ENCODE data around the gene CTDSPL2.

The CTDSPL2 gene

GRCh38 chr15:44492672-44493071, 65.2 kb downstream of the CTDSPL2 start:
- TF ChIP-seq, protein P1, sequence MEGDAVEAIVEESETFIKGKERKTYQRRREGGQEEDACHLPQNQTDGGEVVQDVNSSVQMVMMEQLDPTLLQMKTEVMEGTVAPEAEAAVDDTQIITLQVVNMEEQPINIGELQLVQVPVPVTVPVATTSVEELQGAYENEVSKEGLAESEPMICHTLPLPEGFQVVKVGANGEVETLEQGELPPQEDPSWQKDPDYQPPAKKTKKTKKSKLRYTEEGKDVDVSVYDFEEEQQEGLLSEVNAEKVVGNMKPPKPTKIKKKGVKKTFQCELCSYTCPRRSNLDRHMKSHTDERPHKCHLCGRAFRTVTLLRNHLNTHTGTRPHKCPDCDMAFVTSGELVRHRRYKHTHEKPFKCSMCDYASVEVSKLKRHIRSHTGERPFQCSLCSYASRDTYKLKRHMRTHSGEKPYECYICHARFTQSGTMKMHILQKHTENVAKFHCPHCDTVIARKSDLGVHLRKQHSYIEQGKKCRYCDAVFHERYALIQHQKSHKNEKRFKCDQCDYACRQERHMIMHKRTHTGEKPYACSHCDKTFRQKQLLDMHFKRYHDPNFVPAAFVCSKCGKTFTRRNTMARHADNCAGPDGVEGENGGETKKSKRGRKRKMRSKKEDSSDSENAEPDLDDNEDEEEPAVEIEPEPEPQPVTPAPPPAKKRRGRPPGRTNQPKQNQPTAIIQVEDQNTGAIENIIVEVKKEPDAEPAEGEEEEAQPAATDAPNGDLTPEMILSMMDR (conservative IDR thresholded peaks at IDR 0.05; ENCODE audit: low read length): no peak
- TF ChIP-seq EZH2phosphoT487 (IDR thresholded peaks at IDR 0.05; ENCODE audit: borderline replicate concordance): no peak
- Histone ChIP-seq H3K9me3 (ENCODE audit: insufficient read depth, low read depth, low read length) (no peaks in the 10 kb centered on the region), H4K20me1 (ENCODE audit: insufficient read depth, low read length, poor library complexity, severe bottlenecking) (no peaks in the 10 kb centered on the region), H3F3A (ENCODE audit: low read depth) (no peaks in the 10 kb centered on the region), H3K4me3 (ENCODE audit: low read length, poor library complexity, severe bottlenecking) (no peak overlapping the region), H3K4me1 (ENCODE audit: insufficient read depth, low read length, poor library complexity, severe bottlenecking) (no peaks in the 10 kb centered on the region), H3K79me2 (ENCODE audit: insufficient read depth, low read length) (no peaks in the 10 kb centered on the region), H2AFZ (ENCODE audit: low read length) (no peak overlapping the region), H3K9me2 (replicated peaks; ENCODE audit: low read depth, low read length) (no peaks in the 10 kb centered on the region), H3K36me3 (ENCODE audit: insufficient read depth, low read length) (peaks cover 85% of the 10 kb centered on the region; the same call in 1 of the 2 replicates), H3K4me2 (ENCODE audit: low read depth, low read length, poor library complexity, severe bottlenecking) (no peak overlapping the region), H3K27me3 (ENCODE audit: insufficient read depth, low read length, poor library complexity, severe bottlenecking) (no peaks in the 10 kb centered on the region), H3K9ac (ENCODE audit: low read depth, low read length, poor library complexity, severe bottlenecking) (no peak overlapping the region)

DNA sequence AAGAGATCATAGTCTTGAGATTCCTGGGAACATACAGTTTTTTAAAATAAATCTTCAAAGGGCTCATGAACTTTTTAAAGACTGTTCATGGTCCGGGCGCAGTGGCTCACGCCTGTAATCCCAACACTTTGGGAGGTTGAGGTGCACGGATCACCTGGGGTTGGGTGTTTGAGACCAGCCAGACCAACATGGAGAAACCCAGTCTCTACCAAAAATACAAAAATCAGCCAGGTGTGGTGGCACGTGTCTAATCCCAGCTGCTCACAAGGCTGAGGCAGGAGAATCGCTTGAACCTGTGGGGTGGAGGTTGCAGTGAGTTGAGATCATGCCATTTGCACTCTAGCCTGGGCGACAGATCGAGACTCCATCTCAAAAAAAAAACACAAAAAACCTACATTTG, 68.1 kb downstream of the CTDSPL2 start:
- Histone ChIP-seq H3K4me1 (ENCODE audit: insufficient read depth, low read length, poor library complexity, severe bottlenecking) (no peaks in the 10 kb centered on the region), H3K4me3 (ENCODE audit: low read length, poor library complexity, severe bottlenecking) (no peak overlapping the region), H2AFZ (ENCODE audit: low read length) (no peak overlapping the region), H3F3A (ENCODE audit: low read depth) (no peaks in the 10 kb centered on the region), H3K9ac (ENCODE audit: low read depth, low read length, poor library complexity, severe bottlenecking) (no peak overlapping the region), H3K27me3 (ENCODE audit: insufficient read depth, low read length, poor library complexity, severe bottlenecking) (no peaks in the 10 kb centered on the region), H4K20me1 (ENCODE audit: insufficient read depth, low read length, poor library complexity, severe bottlenecking) (peaks cover under 1% of the 10 kb centered on the region), H3K79me2 (ENCODE audit: insufficient read depth, low read length) (no peaks in the 10 kb centered on the region), H3K36me3 (ENCODE audit: insufficient read depth, low read length) (peaks cover 91% of the 10 kb centered on the region), H3K9me2 (replicated peaks; ENCODE audit: low read depth, low read length) (no peaks in the 10 kb centered on the region), H3K9me3 (ENCODE audit: insufficient read depth, low read depth, low read length) (no peaks in the 10 kb centered on the region), H3K4me2 (ENCODE audit: low read depth, low read length, poor library complexity, severe bottlenecking) (no peak overlapping the region)
- no peak for TF ChIP-seq EZH2phosphoT487 (IDR thresholded peaks at IDR 0.05; ENCODE audit: borderline replicate concordance)
- TF ChIP-seq, protein P1 (conservative IDR thresholded peaks at IDR 0.05; ENCODE audit: low read length): no peak

GRCh38 chr15:44500555-44500954, 73.1 kb downstream of the CTDSPL2 start:
- no peak for TF ChIP-seq EZH2phosphoT487 (IDR thresholded peaks at IDR 0.05; ENCODE audit: borderline replicate concordance)
- TF ChIP-seq, protein P1 (conservative IDR thresholded peaks at IDR 0.05; ENCODE audit: low read length): no peak
- H2AFZ ChIP-seq (ENCODE audit: low read length): no peak overlapping the region
- H3K79me2 ChIP-seq (ENCODE audit: insufficient read depth, low read length): 0 out of 2 replicates have a peak, but pooled peaks cover 4% of the 10 kb centered on the region
- peaks cover 88% of the 10 kb centered on the region for H3K36me3 ChIP-seq (ENCODE audit: insufficient read depth, low read length)
- H3K27me3 ChIP-seq (ENCODE audit: insufficient read depth, low read length, poor library complexity, severe bottlenecking): no peaks in the 10 kb centered on the region
- H3K4me3 ChIP-seq (ENCODE audit: low read length, poor library complexity, severe bottlenecking): no peak overlapping the region
- H3K4me2 ChIP-seq (ENCODE audit: low read depth, low read length, poor library complexity, severe bottlenecking): no peak overlapping the region
- no peaks in the 10 kb centered on the region for H3K4me1 ChIP-seq (ENCODE audit: insufficient read depth, low read length, poor library complexity, severe bottlenecking)
- peaks cover 25% of the 10 kb centered on the region for H4K20me1 ChIP-seq (ENCODE audit: insufficient read depth, low read length, poor library complexity, severe bottlenecking)
- H3K9me2 ChIP-seq (replicated peaks; ENCODE audit: low read depth, low read length): no peaks in the 10 kb centered on the region
- H3F3A ChIP-seq (ENCODE audit: low read depth): no peaks in the 10 kb centered on the region; the same call in 1 of the 2 replicates
- H3K9ac ChIP-seq (ENCODE audit: low read depth, low read length, poor library complexity, severe bottlenecking): no peak overlapping the region
- no peaks in the 10 kb centered on the region for H3K9me3 ChIP-seq (ENCODE audit: insufficient read depth, low read depth, low read length)

All from Loucy (cell line).